HG03575 (cell line): ENCODE measurements around the gene NES.

Experiments
- ATAC-seq: cut with Tn5 transposase; IDR thresholded peaks from one replicate; pipeline ENCODE4 v1.9.1; 2021; ENCODE audit not compliant: unreplicated experiment, insufficient number of reproducible peaks, low FRiP score; ENCODE audit errors: extremely low read depth

NES gene

GRCh38 chr1:156676820-156677615, at the start of gene NES:
NES (minus strand) TSS chr1:156677407; CDS start chr1:156677264, 143 bp downstream.
- ATAC-seq, result no peak

DNA sequence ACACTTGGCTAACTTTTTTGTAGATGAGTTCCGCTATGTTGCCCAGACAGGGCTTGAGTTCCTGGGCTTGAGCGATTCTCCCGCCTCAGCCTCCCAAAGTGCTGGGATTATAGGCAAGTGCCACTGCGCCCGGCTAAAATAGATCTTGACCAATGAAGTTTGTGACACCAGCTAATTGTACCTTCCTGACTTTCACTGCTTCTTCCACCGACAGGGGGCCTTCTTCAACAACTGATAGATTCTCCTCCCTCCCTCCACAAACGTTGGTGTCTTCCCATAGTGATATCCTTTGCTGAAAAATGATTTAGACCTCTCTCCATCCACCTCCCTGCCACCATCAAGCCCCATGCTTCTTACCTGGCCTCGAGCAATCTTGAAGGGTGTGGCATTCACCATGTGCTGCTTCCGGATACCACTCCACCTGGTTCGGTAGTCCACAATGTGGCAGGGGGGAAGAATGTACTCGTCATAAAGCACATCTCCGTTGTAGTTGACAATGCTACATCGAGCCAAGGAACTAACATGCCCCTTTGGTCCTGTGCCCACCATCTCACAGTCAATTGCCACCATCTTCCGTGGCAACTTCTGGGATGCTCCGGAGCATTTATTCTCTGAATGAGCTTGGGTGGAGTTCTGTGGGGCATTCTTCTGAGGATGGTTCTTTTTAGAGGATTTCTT, 49.5 kb upstream of the NES start:
- ATAC-seq, result no peak

GRCh38 chr1:156725683-156726280, 48.6 kb upstream of the NES start:
- ATAC-seq, result no peak

DNA sequence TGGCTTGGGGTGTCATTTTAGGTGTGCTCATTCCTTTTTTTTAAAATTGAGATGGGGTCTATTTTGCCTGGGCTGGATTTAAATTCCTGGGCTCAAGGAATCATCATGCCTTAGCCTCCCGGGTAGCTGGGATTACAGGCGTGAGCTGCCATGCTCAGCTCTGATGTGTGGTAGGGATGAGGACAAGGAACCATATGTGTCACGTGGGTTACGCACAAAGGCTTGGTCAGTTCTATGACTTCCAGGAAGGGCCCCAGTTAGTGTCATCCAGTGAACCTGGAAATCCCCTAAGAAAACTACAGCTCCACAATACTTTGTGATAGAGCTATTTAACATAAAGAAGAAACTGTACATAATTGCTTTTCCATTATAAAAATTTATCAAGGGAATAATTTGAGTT, 44.3 kb upstream of the NES start:
- ATAC-seq, result no peak

DNA sequence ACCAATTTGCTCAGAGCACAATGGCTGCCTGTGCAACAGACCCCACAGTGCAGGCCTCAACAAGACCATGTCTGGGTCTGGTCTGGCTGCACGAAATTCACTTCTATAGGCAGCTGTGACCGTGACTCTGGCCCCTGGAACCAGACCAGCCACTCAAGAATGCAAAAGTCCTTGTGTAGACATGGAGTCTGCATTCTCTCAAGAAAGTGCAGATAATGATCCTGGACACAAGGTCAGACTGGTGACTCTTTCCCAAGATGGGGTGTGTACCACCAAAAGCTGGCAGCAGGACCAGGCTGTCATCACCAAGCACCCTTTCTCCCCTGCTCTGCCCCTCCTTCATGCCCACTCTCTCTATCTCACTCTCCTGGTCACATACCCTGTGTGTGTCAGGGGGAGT, 43.9 kb upstream of the NES start:
- ATAC-seq, result no peak

DNA sequence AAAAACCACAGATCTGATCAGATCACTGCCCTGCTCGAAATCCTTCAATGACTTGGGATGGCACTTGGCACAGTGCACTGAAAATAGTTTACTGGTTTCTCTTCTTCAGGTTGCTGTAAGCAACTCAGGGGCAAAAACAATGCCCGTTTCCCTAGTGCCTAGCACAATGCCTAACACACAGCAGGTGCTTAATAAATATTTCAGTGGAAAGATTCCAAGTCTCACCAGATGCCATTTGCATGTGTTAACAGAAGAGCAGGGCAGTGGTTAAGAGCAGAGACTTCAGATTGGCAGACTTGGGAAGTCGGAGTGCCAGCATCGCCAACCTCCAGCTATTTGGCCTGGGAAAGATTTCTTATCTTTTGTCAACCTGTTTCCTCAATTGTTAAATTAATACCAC, 40.1 kb upstream of the NES start:
- no peak for ATAC-seq

DNA sequence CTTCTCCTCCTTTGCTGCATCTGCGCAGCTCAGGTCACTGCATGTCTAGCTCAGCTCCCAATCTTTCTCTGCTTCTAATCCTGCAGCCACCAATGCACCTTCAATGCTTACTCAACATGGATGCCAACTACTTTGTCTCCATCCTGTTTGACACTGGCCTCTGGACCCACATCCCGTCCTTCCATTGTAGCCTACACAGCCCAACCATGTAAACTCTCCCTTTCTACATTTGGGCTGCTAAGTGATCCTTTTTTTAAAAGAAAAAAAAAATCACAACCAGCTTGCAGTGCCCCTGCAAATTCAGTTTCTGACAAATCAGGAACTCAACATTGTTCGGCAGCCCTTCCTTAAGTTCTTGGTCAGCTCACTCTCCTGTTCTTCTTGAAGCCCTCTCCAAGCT, 37.6 kb upstream of the NES start:
- ATAC-seq, result no peak

GRCh38 chr1:156712626-156713025, 35.4 kb upstream of the NES start:
- ATAC-seq, result no peak

DNA sequence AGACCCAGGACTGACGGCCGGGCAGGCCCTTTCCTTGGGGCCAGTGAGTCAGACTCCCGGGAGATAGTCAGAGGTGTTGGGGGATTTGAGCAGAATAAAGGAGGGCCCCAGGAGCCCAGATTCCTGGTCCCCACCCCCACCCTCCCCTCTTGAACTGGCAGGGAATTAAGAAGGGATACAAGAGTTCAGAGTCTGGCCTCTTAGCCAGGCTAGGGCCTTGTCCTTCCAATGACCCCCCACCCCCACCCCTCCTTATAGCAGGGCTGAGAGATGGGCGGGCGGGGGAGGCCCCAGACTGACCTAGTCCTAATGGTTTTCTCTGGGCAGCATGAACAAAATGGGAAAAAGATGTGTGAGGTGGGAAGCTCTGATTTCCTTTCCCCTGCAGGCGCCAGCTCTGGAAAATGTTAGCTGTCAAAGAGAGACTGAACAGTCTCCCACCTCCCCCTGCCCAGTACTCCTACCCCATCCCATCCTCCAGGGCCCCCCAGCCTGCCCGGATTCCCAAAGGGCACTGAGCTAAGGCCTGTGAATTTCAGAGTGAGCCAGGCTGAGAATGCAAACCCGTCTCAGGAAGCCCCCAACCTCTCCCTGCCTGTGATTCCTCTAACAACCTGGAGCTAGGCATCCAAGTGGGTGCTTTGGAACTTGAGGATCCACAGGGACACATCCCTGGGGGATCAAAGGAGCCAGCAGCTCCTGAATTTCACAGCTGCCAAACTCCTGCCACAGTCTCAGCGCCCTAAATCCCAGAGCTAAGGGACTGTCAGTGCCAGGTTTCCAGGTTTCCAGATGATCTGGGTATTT, 34.0 kb upstream of the NES start:
- no peak for ATAC-seq

DNA sequence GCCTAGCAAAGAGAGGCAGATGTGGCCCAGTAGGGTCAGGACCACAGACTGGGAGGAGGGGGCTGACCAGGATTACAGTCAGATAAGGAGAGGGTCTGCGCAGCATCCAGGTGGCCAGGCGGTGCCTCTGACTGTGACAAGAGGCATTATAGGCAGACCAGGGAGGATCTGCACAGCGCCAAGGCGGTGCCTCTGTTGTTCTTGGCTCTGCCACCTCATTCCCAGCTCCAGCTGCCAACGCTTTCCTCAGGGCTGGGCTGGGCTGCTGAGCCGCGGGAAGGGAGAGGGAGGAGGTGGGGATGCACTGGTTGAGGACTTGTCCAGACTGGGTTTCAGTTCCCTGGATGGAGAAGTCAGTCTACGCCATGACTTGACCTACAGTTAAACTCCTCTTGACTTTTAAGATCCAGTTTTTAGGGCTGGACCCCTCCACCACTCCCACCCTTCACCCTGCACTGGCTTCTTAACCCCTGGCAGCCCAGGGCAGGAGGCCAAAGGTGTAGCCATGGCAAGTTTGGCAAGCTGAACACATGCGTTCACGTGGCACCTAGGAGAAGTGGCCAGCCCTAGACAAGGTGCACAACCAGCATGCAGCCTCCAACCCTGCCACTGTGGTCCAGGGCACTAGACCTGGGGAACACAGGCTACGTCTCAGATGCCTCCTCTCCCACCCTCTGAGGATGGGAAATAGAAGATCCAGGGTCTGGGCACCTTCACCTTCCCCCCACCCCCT, 32.7 kb upstream of the NES start:
- ATAC-seq, result no peak

DNA sequence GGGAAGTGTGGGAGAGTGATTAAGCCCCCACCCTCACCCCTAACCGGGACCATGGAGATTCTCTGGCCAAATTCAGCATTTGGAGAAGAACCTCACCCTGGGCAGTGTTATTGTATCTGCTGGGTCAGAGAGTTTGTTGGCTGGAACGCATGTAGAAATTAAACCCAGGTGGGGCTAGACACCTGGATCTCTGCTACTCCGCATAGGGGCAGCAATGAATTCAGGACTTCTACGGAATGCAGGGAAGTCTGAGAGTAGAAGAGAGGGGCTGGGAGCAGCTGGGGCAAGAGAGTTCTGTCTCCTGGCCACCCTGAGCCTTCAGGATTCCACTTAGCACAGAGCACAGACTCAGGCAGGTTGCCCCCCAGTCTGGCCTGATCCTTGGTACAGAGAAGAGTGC, 31.8 kb upstream of the NES start:
- ATAC-seq, result no peak

DNA sequence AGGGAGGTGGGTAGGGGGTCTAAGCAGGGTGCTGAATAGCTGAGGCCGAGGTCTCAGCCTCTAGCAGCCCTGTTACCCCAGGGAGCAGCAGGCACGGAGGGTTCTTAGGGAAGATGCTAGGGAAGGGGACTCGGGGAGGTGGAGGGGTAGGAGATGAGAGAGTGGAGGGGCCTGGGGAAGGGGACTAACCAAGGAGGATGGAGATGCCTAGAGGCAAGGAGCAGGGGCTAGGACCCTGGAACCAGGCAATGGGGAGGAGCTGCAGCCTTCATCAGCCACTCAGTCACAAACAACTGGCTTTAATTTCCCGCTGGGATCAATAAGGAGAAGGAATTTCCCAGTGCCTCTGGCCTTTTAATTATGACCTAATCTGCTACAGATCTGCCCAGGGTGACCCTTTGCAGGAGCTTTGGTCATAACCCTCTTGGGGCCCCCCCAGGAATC, 31.0 kb upstream of the NES start:
- no peak for ATAC-seq

DNA sequence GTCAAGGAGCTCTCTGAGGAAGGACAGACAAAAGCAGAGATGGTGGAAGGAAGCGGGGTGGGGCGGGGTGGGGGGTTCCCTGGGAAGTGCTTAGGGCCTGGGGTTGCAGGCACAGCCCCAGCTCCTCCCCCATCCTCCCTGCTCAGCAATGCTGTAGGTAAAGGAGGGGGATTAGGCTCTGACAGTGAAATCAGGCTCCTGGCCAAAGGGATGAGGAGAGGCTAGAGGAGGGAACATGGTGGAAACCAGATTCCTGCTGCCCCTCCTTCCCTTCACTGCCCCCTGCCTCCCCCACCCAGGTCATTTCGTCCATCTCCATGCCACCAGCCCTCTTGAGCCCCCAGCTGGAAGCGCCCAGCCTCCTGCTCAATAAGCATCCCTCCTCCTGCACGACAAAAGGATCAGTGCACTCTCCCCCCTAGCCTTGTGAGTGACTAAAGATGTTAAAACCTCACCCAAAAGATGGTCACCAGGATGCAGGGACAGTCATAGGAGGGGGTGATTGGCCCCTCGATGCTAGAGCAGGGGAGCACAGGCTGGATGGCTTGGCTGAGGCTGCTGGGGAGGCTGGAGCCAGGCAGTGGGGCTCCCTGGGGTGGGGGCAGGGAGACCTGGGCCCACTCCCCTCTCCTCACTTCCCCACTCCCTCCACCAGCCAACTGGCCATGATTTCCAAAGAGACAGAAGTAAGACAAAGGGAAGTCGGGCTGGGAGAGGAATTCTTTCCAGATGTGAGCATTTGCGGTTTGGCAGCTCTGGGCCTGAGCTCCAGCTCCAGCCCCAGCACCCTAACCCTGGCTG, 30.4 kb upstream of the NES start:
- ATAC-seq, result no peak

GRCh38 chr1:156706657-156707416, 29.6 kb upstream of the NES start:
- no peak for ATAC-seq

DNA sequence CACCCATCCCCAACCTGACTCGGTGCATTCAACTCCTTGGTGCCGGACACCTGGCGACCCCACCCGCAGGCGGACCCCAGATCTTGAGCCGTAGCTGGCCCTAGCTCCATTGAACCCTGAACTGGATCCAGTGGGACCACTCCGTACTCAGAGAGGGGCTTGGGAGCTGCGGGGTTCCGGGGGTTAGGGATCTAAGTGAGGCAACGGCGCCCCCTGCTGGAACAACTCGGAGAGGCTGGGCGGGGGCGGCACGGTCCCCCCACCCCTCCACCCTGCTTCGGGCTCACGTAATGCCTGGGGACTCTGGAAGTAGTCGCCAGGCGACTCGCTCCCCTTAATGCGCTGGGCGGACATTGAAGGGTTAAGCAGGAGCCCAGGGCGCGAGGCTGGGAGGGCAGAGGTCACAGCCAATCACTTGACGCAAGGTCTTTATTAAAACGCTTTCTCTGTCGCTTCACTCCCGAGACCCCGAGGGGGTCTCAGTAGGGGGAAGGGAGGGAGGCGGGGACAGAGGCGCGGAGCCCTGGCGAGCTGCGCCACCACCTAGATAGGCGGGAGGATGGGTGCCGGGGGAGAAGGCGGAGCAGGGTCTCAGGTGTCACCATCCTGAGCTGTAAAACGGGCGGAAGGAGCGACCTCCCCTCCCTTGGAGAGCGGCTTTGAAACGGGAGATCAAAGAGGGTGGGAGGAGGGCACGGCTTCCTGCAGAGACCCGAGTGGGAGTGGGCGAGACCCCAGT, 28.9 kb upstream of the NES start:
- no peak for ATAC-seq

- ATAC-seq, result no peak
Observed at GRCh38 chr1:156705321-156705917, 28.2 kb upstream of the NES start, which contains the start of gene CRABP2. CRABP2 (minus strand) TSS chr1:156705583; CDS start chr1:156705446, 137 bp downstream.
